Measurements from ENCODE around the gene CLTCL1.

- TF ChIP-seq POLR2A (IDR thresholded peaks at IDR 0.05): no peak
- TF ChIP-seq CTCF (IDR thresholded peaks at IDR 0.05): no peak
- no peak for TF ChIP-seq POLR2AphosphoS5 (IDR thresholded peaks at IDR 0.05)
Observed at GRCh38 chr22:19233189-19233661, 58.3 kb downstream of the CLTCL1 start.
